Subcutaneous adipose tissue (tissue), 4 donors: Measurements from ENCODE around the gene RCAN3. TPM values are rescaled to one million over a fixed set of nuclear protein-coding genes. Genes with fewer than 3 reads are reported as not detected.

Source experiments
- CTCF ChIP-seq: fragments of 450-650 bp; IDR thresholded peaks from one replicate; pipeline ENCODE4 v1.5.1; 2016; ENCODE audit warnings: low read depth, mild to moderate bottlenecking, control low read depth, antibody characterized with exemption, moderate library complexity
- total RNA-seq, 4 donors: library from RNA; depleted of rRNA; stranded (reverse); fragments of >200 nt; gene quantifications; one replicate each; pipeline ENCODE4 v1.1.0, GENCODE V29; 2016

RCAN3 gene
- total RNA-seq, 4 donors from 2014 or later: 5.3 to 10.9 (median 6.9) TPM

GRCh38 chr1:24551290-24551959 is 48.8 kb downstream of the RCAN3 start:
- no peak for TF ChIP-seq CTCF

GRCh38 chr1:24551960-24552571 is 49.4 kb downstream of the RCAN3 start:
- no peak for TF ChIP-seq CTCF

GRCh38 chr1:24553931-24554330 is 51.3 kb downstream of the RCAN3 start:
- no peak for TF ChIP-seq CTCF

- no peak for TF ChIP-seq CTCF
Observed at GRCh38 chr1:24554714-24555113, 52.1 kb downstream of the RCAN3 start.

GRCh38 chr1:24555591-24556413 is 53.2 kb downstream of the RCAN3 start, which contains the start of gene NCMAP:
TSS of gene NCMAP (plus strand) at chr1:24556087. CDS start at chr1:24595431, 39,344 bp downstream.
- TF ChIP-seq CTCF: no peak

- no peak for TF ChIP-seq CTCF
Observed at GRCh38 chr1:24556414-24556795, 53.8 kb downstream of the RCAN3 start.

GRCh38 chr1:24557220-24557619 is 54.6 kb downstream of the RCAN3 start:
- TF ChIP-seq CTCF: no peak
